IMR-90 (cell line): ENCODE measurements around the gene URM1. TPM values are rescaled to one million over a fixed set of nuclear protein-coding genes. Genes with fewer than 3 reads are reported as not detected.

ENCODE experiments used
- ATAC-seq: fragments of 200-7000 bp; cut with Tn5 transposase; 2 replicates; pipeline ENCODE4 v1.9.1; 2020; ENCODE audit warnings: low read depth, mild to moderate bottlenecking, moderate library complexity
- BruUV-seq: library from RNA; stranded (reverse); fragments of 400-500 nt; replicated peaks from 2 replicates; lab custom pipeline; 2021; lab: Mats Ljungman, UMichigan
- CTCF ChIA-PET: fragments of 300-600 bp; formaldehyde crosslinking; extraction: SDS; loops from one replicate; lab custom pipeline; 2021; ENCODE audit warnings: antibody characterized with exemption; lab: Yijun Ruan, JAX
- POLR2A ChIA-PET: fragments of 300-600 bp; sonication (Branson Sonifier 250); formaldehyde crosslinking; loops from one replicate; lab custom pipeline; 2022; ENCODE audit warnings: antibody characterized with exemption; ENCODE audit not compliant: unreplicated experiment; lab: Charles Lee
- DNase-seq: peaks from one replicate; pipeline ENCODE4 v3.0.0; 2013
- H2AFZ ChIP-seq: replicated peaks from 2 replicates; pipeline ENCODE3; 2013; ENCODE audit warnings: low read length, mild to moderate bottlenecking; ENCODE audit not compliant: poor library complexity
- H2AK5ac ChIP-seq: 2 replicates; pipeline ENCODE4 v1.6.1; 2013; ENCODE audit warnings: low read depth, low read length, inconsistent platforms
- H2AK9ac ChIP-seq: replicated peaks from 2 replicates; pipeline ENCODE3; 2013; ENCODE audit warnings: mild to moderate bottlenecking, low read depth, low read length, moderate library complexity; ENCODE audit not compliant: poor library complexity
- H2BK120ac ChIP-seq: 2 replicates; pipeline ENCODE4 v1.6.1; 2013; ENCODE audit warnings: low read depth, low read length, inconsistent platforms
- H2BK15ac ChIP-seq: 3 replicates; pipeline ENCODE4 v1.6.1; 2013; ENCODE audit warnings: low read depth, low read length, inconsistent platforms
- H2BK20ac ChIP-seq: 2 replicates; pipeline ENCODE4 v1.6.1; 2013; ENCODE audit warnings: low read depth, mild to moderate bottlenecking, inconsistent platforms, low read length, moderate library complexity
- H2BK5ac ChIP-seq: 2 replicates; pipeline ENCODE4 v1.6.1; 2013; ENCODE audit warnings: mild to moderate bottlenecking, low read depth, low read length, inconsistent platforms; ENCODE audit not compliant: poor library complexity, severe bottlenecking
- H3K14ac ChIP-seq: replicated peaks from 2 replicates; pipeline ENCODE4 v1.6.1; 2013; ENCODE audit warnings: low read depth, low read length, inconsistent platforms
- H3K18ac ChIP-seq: 2 replicates; pipeline ENCODE4 v1.6.1; 2013; ENCODE audit warnings: low read depth, low read length, control low read depth
- H3K23ac ChIP-seq: 2 replicates; pipeline ENCODE4 v1.6.1; 2013; ENCODE audit warnings: low read depth, low read length, inconsistent platforms
- H3K27ac ChIP-seq: 2 replicates; pipeline ENCODE4 v1.5.1; 2013; ENCODE audit warnings: mild to moderate bottlenecking, control low read depth, low read length; ENCODE audit not compliant: insufficient read depth
- H3K27me3 ChIP-seq: 2 replicates; pipeline ENCODE4 v1.6.1; 2013; ENCODE audit warnings: low read length; ENCODE audit not compliant: control insufficient read depth, insufficient read depth
- H3K36me3 ChIP-seq: 2 replicates; pipeline ENCODE4 v1.6.1; 2013; ENCODE audit warnings: low read length, mixed read lengths; ENCODE audit not compliant: control insufficient read depth, insufficient read depth
- H3K4ac ChIP-seq: 2 replicates; pipeline ENCODE4 v1.6.1; 2013; ENCODE audit warnings: low read depth, low read length, inconsistent platforms
- H3K4me1 ChIP-seq: 2 replicates; pipeline ENCODE4 v1.6.1; 2013; ENCODE audit warnings: low read length, mixed read lengths; ENCODE audit not compliant: control insufficient read depth, insufficient read depth
- H3K4me2 ChIP-seq: 2 replicates; pipeline ENCODE4 v1.6.1; 2013; ENCODE audit warnings: low read depth, mild to moderate bottlenecking, control low read depth, low read length, moderate library complexity
- H3K4me3 ChIP-seq: 2 replicates; pipeline ENCODE4 v1.5.1; 2013; ENCODE audit warnings: low read depth, mild to moderate bottlenecking, control low read depth, low read length, moderate library complexity; ENCODE audit not compliant: insufficient read depth
- H3K56ac ChIP-seq: 2 replicates; pipeline ENCODE4 v1.6.1; 2013; ENCODE audit warnings: low read length, inconsistent platforms; ENCODE audit not compliant: insufficient read depth; ENCODE audit errors: extremely low read depth
- H3K79me1 ChIP-seq, 2 experiments: 2 replicates each; pipeline ENCODE4 v1.6.1; 2013; ENCODE audit warnings: low read length in 2 of 2, inconsistent platforms in 1 of 2, low read depth in 1 of 2
- H3K9ac ChIP-seq: 2 replicates; pipeline ENCODE4 v1.6.1; 2013; ENCODE audit warnings: low read depth, low read length, control low read depth
- H3K9me1 ChIP-seq: 2 replicates; pipeline ENCODE4 v1.6.1; 2013; ENCODE audit warnings: low read length, inconsistent platforms; ENCODE audit not compliant: insufficient read depth
- H3K9me3 ChIP-seq: 2 replicates; pipeline ENCODE4 v1.6.1; 2013; ENCODE audit warnings: low read length; ENCODE audit not compliant: control insufficient read depth, insufficient read depth
- H4K20me1 ChIP-seq: 2 replicates; pipeline ENCODE4 v1.6.1; 2013; ENCODE audit warnings: low read length, inconsistent platforms; ENCODE audit not compliant: insufficient read depth
- H4K5ac ChIP-seq: 2 replicates; pipeline ENCODE4 v1.6.1; 2013; ENCODE audit warnings: mild to moderate bottlenecking, low read depth, low read length, control low read depth
- H4K8ac ChIP-seq, 2 experiments: 2 replicates each; pipeline ENCODE4 v1.6.1; 2013; ENCODE audit warnings: low read depth in 2 of 2, low read length in 2 of 2, control low read depth in 1 of 2, inconsistent platforms in 1 of 2
- H4K91ac ChIP-seq: 2 replicates; pipeline ENCODE4 v1.6.1; 2013; ENCODE audit warnings: low read depth, low read length, inconsistent platforms; ENCODE audit not compliant: insufficient read depth
- CHD1 ChIP-seq: IDR thresholded peaks from 2 replicates; pipeline ENCODE4 v1.6.1; 2012; ENCODE audit warnings: low read depth, low read length, improper control_type of control experiment
- CTCF ChIP-seq: conservative IDR thresholded peaks from 2 replicates; pipeline ENCODE4 v1.5.1; 2012; ENCODE audit warnings: mild to moderate bottlenecking, low read depth, low read length, improper control_type of control experiment
- ELK1 ChIP-seq: fragments of 150-350 bp; IDR thresholded peaks from 2 replicates; pipeline ENCODE4 v1.6.1; 2016; ENCODE audit warnings: low read depth, mild to moderate bottlenecking, low read length, moderate library complexity, borderline replicate concordance
- MAZ ChIP-seq: IDR thresholded peaks from 2 replicates; pipeline ENCODE4 v1.6.1; 2012; ENCODE audit warnings: low read depth, mild to moderate bottlenecking, low read length, improper control_type of control experiment, moderate library complexity, borderline replicate concordance
- MXI1 ChIP-seq: IDR thresholded peaks from 2 replicates; pipeline ENCODE4 v1.6.1; 2012; ENCODE audit warnings: low read depth, mild to moderate bottlenecking, low read length, moderate library complexity, borderline replicate concordance
- POLR2A ChIP-seq: IDR thresholded peaks from 2 replicates; pipeline ENCODE4 v1.6.1; 2012; ENCODE audit warnings: mild to moderate bottlenecking, low read depth, low read length
- RCOR1 ChIP-seq: IDR thresholded peaks from 2 replicates; pipeline ENCODE4 v1.6.1; 2012; ENCODE audit warnings: mild to moderate bottlenecking, low read length, improper control_type of control experiment; ENCODE audit not compliant: insufficient replicate concordance
- USF2 ChIP-seq: fragments of 150-350 bp; IDR thresholded peaks from 2 replicates; pipeline ENCODE4 v1.6.1; 2017; ENCODE audit warnings: mild to moderate bottlenecking, antibody characterized with exemption, low read length, low read depth
- WGBS, 2 experiments: methylation state at CpG; one replicate each; pipeline versions ENCODE4 v1.1.5 to v1.1.7; 2013; ENCODE audit warnings: missing lambda C conversion rate in 2 of 2; ENCODE audit not compliant: insufficient read length in 1 of 2; ENCODE audit errors: extremely low coverage in 2 of 2; 5-methylcytosine and 5-hydroxymethylcytosine counted together
- dilution Hi-C: fragments of 300-500 bp; cut with HindIII; formaldehyde crosslinking; loops from one replicate; pipeline ENCODE4 v1.14.3; 2018; ENCODE audit warnings: low sequenced_read_pairs; ENCODE audit not compliant: unreplicated experiment
- in situ Hi-C: fragments of 300-500 bp; cut with MboI; formaldehyde crosslinking; loops from 3 replicates; pipeline ENCODE4 v1.14.3; 2019; ENCODE audit warnings: low sequenced_read_pairs, inconsistent platforms, mixed read lengths
- intact Hi-C: fragments of 100-400 bp; cut with micrococcal nuclease; formaldehyde crosslinking; loops from 2 replicates; pipeline ENCODE4 v1.10.0; 2022
- polyA plus RNA-seq, 3 experiments: library from polyadenylated mRNA; depleted of rRNA; stranded (reverse); fragments of >200 nt; gene quantifications; 2 replicates each; pipeline ENCODE4 v1.2.3, GENCODE V29; 2012; ENCODE audit warnings: low replicate concordance in 1 of 3
- total RNA-seq: library from RNA; depleted of rRNA; stranded (reverse); fragments of >200 nt; gene quantifications from 2 replicates; pipeline ENCODE4 v1.2.3, GENCODE V29; 2012

Gene URM1
- total and polyA plus RNA-seq, 2 of the 4 experiments (the other 2 are of a cell fraction), result 33.2 to 66.9 TPM

GRCh38 chr9:128409978-128410377, 38.8 kb downstream of the URM1 start:
- 64% methylated on average over 4 of the region's 6 CpGs; no CpG with 5 or more reads in 1 of the 2 experiments for WGBS, 2 experiments
- no peak; the same call in 1 of the 2 replicates for ATAC-seq
- no peak overlapping the region; the same call in 1 of the 2 replicates for H3K14ac ChIP-seq

More at GRCh38 chr9:128409978-128410377, 38.8 kb downstream of the URM1 start:
- no peaks in the 10 kb centered on the region for H3K36me3 ChIP-seq
- no peak overlapping the region for H4K5ac ChIP-seq
- no peaks in the 10 kb centered on the region for H4K20me1 ChIP-seq
- POLR2A ChIA-PET, result no interaction called here
- CTCF ChIA-PET, result interaction anchor here (1.5 kb wide), 1 partner anchor 48 kb away, joined by 3 read pairs; no protein-coding TSS in a partner anchor
- no peak for TF ChIP-seq USF2
- peak; percentile 18; the same call in 1 of the 2 replicates for TF ChIP-seq CTCF
- no peak for TF ChIP-seq ELK1
- no peak for TF ChIP-seq POLR2A
- TF ChIP-seq MXI1, result no peak
- no peak for TF ChIP-seq RCOR1
- TF ChIP-seq CHD1, result no peak
- TF ChIP-seq MAZ, result no peak
- intact Hi-C loops, result no loop called here
- dilution Hi-C loops, result no loop called here
- no peaks in the 10 kb centered on the region for H3K9me3 ChIP-seq
- no peak overlapping the region for H2BK15ac ChIP-seq
- no peak overlapping the region for H3K4me2 ChIP-seq
- H2AFZ ChIP-seq, result no peak overlapping the region
- no peak overlapping the region for H3K4me3 ChIP-seq
- no peak overlapping the region for H3K56ac ChIP-seq
- no peak overlapping the region for H2BK20ac ChIP-seq
- no peak overlapping the region for H2AK5ac ChIP-seq
- no peak overlapping the region for H4K91ac ChIP-seq
- DNase-seq, result no peak
- H3K27me3 ChIP-seq, result peaks cover 15% of the 10 kb centered on the region
- no peak overlapping the region for H2BK5ac ChIP-seq
- H3K9ac ChIP-seq, result no peak overlapping the region
- H2AK9ac ChIP-seq, result no peak overlapping the region
- H4K8ac ChIP-seq, result no peak overlapping the region
- no peak overlapping the region for H3K18ac ChIP-seq
- no peak overlapping the region for H3K23ac ChIP-seq
- no TSS peak for BruUV-seq
- H3K4me1 ChIP-seq, result peaks cover 6% of the 10 kb centered on the region
- H3K4ac ChIP-seq, result no peak overlapping the region
- H3K79me1 ChIP-seq, result no peaks in the 10 kb centered on the region
- in situ Hi-C loops, result no loop called here
- H3K9me1 ChIP-seq, result peaks cover 4% of the 10 kb centered on the region; the same call in 1 of the 2 replicates
- no peak overlapping the region for H3K27ac ChIP-seq
- H2BK120ac ChIP-seq, result no peak overlapping the region
